ENCODE data around the gene PTPRG.

PTPRG gene

GRCh38 chr3:62192891-62193290, 631.5 kb downstream of the PTPRG start:
- Histone ChIP-seq H3K4me2 (no peak overlapping the region), H4K20me1 (peaks cover 0 to 7% (median 0%) of the 10 kb centered on the region in 11 experiments; a peak in 1 of 22 replicates), H3K4me1 (peaks cover 0 to 17% (median 8%) of the 10 kb centered on the region in 10 experiments; a peak in 15 of 20 replicates), H3K27me3 (no peaks in the 10 kb centered on the region), H3K27ac (no peak overlapping the region), H3K9ac (no peak overlapping the region), H3K36me3 (peaks cover 0 to 70% (median 19%) of the 10 kb centered on the region in 11 experiments; a peak in 11 of 22 replicates), H3K4me3 (no peak overlapping the region), H3K9me3 (replicated peaks in 1 of 11) (no peaks in the 10 kb centered on the region)
- TF ChIP-seq Cebpa-rat (IDR thresholded peaks at IDR 0.05) = no peak

GRCh38 chr3:62193586-62194345, 632.4 kb downstream of the PTPRG start:
- no peak overlapping the region for H3K4me2 ChIP-seq
- no peak overlapping the region for H3K4me3 ChIP-seq
- peaks cover 0 to 7% (median 0%) of the 10 kb centered on the region in 11 experiments; a peak in 1 of 22 replicates for H4K20me1 ChIP-seq
- H3K9me3 ChIP-seq (replicated peaks in 1 of 11) = no peaks in the 10 kb centered on the region
- H3K9ac ChIP-seq = no peak overlapping the region
- H3K36me3 ChIP-seq = peaks cover 0 to 79% (median 19%) of the 10 kb centered on the region in 11 experiments; a peak in 11 of 22 replicates
- no peaks in the 10 kb centered on the region for H3K27me3 ChIP-seq
- no peak overlapping the region for H3K27ac ChIP-seq
- TF ChIP-seq Cebpa-rat (IDR thresholded peaks at IDR 0.05) = no peak
- H3K4me1 ChIP-seq = peaks cover 0 to 10% (median 2%) of the 10 kb centered on the region in 10 experiments; a peak in 10 of 20 replicates

- no peak overlapping the region for H3K27ac ChIP-seq
- TF ChIP-seq Cebpa-rat (IDR thresholded peaks at IDR 0.05) = no peak
- H3K9me3 ChIP-seq (replicated peaks in 1 of 11) = no peaks in the 10 kb centered on the region
- no peak overlapping the region for H3K4me2 ChIP-seq
- no peaks in the 10 kb centered on the region for H3K4me1 ChIP-seq
- no peaks in the 10 kb centered on the region for H3K27me3 ChIP-seq
- no peak overlapping the region for H3K9ac ChIP-seq
- H4K20me1 ChIP-seq = no peaks in the 10 kb centered on the region
- H3K36me3 ChIP-seq = peaks cover 0 to 76% (median 17%) of the 10 kb centered on the region in 11 experiments; a peak in 10 of 22 replicates
- H3K4me3 ChIP-seq = no peak overlapping the region
Observed at GRCh38 chr3:62197350-62198012, 636.1 kb downstream of the PTPRG start.

GRCh38 chr3:62199126-62199525, 637.8 kb downstream of the PTPRG start:
- TF ChIP-seq Cebpa-rat (IDR thresholded peaks at IDR 0.05) = no peak
- Histone ChIP-seq H3K4me1 (no peaks in the 10 kb centered on the region), H3K36me3 (peaks cover 0 to 76% (median 21%) of the 10 kb centered on the region in 11 experiments; a peak in 13 of 22 replicates), H3K9me3 (replicated peaks in 1 of 11) (no peaks in the 10 kb centered on the region), H4K20me1 (no peaks in the 10 kb centered on the region), H3K27ac (no peak overlapping the region), H3K27me3 (no peaks in the 10 kb centered on the region), H3K9ac (no peak overlapping the region), H3K4me3 (no peak overlapping the region), H3K4me2 (no peak overlapping the region)

- no peaks in the 10 kb centered on the region for H3K9me3 ChIP-seq (replicated peaks in 1 of 11)
- no peak overlapping the region for H3K4me3 ChIP-seq
- H3K27me3 ChIP-seq = no peaks in the 10 kb centered on the region
- TF ChIP-seq Cebpa-rat (IDR thresholded peaks at IDR 0.05) = no peak
- H3K36me3 ChIP-seq = peaks cover 0 to 76% (median 18%) of the 10 kb centered on the region in 11 experiments; a peak in 15 of 22 replicates
- H3K27ac ChIP-seq = no peak overlapping the region
- no peak overlapping the region for H3K9ac ChIP-seq
- no peak overlapping the region for H3K4me2 ChIP-seq
- H4K20me1 ChIP-seq = no peaks in the 10 kb centered on the region
- H3K4me1 ChIP-seq = no peaks in the 10 kb centered on the region
Observed at GRCh38 chr3:62201438-62202035, 640.2 kb downstream of the PTPRG start.

- Histone ChIP-seq H3K4me2 (no peak overlapping the region), H3K27ac (no peak overlapping the region), H3K36me3 (peaks cover 0 to 76% (median 18%) of the 10 kb centered on the region in 11 experiments; a peak in 15 of 22 replicates), H3K9ac (no peak overlapping the region), H3K4me3 (no peak overlapping the region), H3K27me3 (no peaks in the 10 kb centered on the region), H3K9me3 (replicated peaks in 1 of 11) (no peaks in the 10 kb centered on the region), H4K20me1 (no peaks in the 10 kb centered on the region), H3K4me1 (no peaks in the 10 kb centered on the region)
- TF ChIP-seq Cebpa-rat (IDR thresholded peaks at IDR 0.05) = no peak
Observed at GRCh38 chr3:62203152-62203551, 641.8 kb downstream of the PTPRG start.

GRCh38 chr3:62203561-62203960, 642.2 kb downstream of the PTPRG start:
- Histone ChIP-seq H3K9me3 (replicated peaks in 1 of 11) (no peaks in the 10 kb centered on the region), H3K4me3 (no peak overlapping the region), H3K4me2 (no peak overlapping the region), H3K4me1 (no peaks in the 10 kb centered on the region), H3K27ac (no peak overlapping the region), H3K27me3 (no peaks in the 10 kb centered on the region), H4K20me1 (no peaks in the 10 kb centered on the region), H3K36me3 (peaks cover 0 to 76% (median 18%) of the 10 kb centered on the region in 11 experiments; a peak in 15 of 22 replicates), H3K9ac (no peak overlapping the region)
- no peak for TF ChIP-seq Cebpa-rat (IDR thresholded peaks at IDR 0.05)

GRCh38 chr3:62207197-62207596, 645.8 kb downstream of the PTPRG start:
- Histone ChIP-seq H3K4me3 (no peak overlapping the region), H3K27me3 (no peaks in the 10 kb centered on the region), H3K27ac (no peak overlapping the region), H4K20me1 (no peaks in the 10 kb centered on the region), H3K9me3 (replicated peaks in 1 of 11) (no peaks in the 10 kb centered on the region), H3K36me3 (peaks cover 0 to 71% (median 18%) of the 10 kb centered on the region in 11 experiments; a peak in 15 of 22 replicates), H3K4me2 (no peak overlapping the region), H3K4me1 (peaks cover 0 to 15% (median 0%) of the 10 kb centered on the region in 10 experiments; a peak in 3 of 20 replicates), H3K9ac (no peak overlapping the region)
- TF ChIP-seq Cebpa-rat (IDR thresholded peaks at IDR 0.05) = no peak

- no peaks in the 10 kb centered on the region for H3K9me3 ChIP-seq (replicated peaks in 1 of 11)
- H3K27ac ChIP-seq = no peak overlapping the region
- H3K36me3 ChIP-seq = peaks cover 0 to 70% (median 13%) of the 10 kb centered on the region in 11 experiments; a peak in 15 of 22 replicates
- no peak for TF ChIP-seq Cebpa-rat (IDR thresholded peaks at IDR 0.05)
- H4K20me1 ChIP-seq = no peaks in the 10 kb centered on the region
- peaks cover 0 to 15% (median 0%) of the 10 kb centered on the region in 10 experiments; a peak in 3 of 20 replicates for H3K4me1 ChIP-seq
- H3K4me2 ChIP-seq = no peak overlapping the region
- H3K27me3 ChIP-seq = no peaks in the 10 kb centered on the region
- H3K4me3 ChIP-seq = no peak overlapping the region
- H3K9ac ChIP-seq = no peak overlapping the region
Observed at GRCh38 chr3:62208385-62208784, 647.0 kb downstream of the PTPRG start.

All from BLaER1 treated with 17β-estradiol and CSF1 and Interleukin-3, amounts not matched to agents 10 nM and 100 nM (cell line).